OCI-LY1 (cell line): Measurements from ENCODE around the gene WDR75.

Source experiments
- H2AFZ ChIP-seq: fragments of 200-600 bp; sonication (generic), shearing (Covaris generic); 2 replicates; pipeline ENCODE4 v1.6.0; 2014; ENCODE audit warnings: antibody characterized with exemption, mild to moderate bottlenecking, low read length
- H3F3A ChIP-seq: fragments of 200-600 bp; sonication (generic), shearing (Covaris generic); 2 replicates; pipeline ENCODE4 v1.6.0; 2014; ENCODE audit warnings: mild to moderate bottlenecking, antibody characterized with exemption, low read length, moderate library complexity; ENCODE audit not compliant: insufficient read depth
- H3K27ac ChIP-seq: fragments of 200-600 bp; sonication (generic); 2 replicates; pipeline ENCODE4 v1.5.1; 2014; ENCODE audit warnings: low read length, mixed run types, mild to moderate bottlenecking, low read depth; ENCODE audit not compliant: poor library complexity, severe bottlenecking
- H3K27me3 ChIP-seq: fragments of 200-600 bp; sonication (generic); 2 replicates; pipeline ENCODE4 v1.6.0; 2014; ENCODE audit warnings: antibody characterized with exemption, mild to moderate bottlenecking, low read length, moderate library complexity; ENCODE audit not compliant: insufficient read depth
- H3K36me3 ChIP-seq: fragments of 200-600 bp; sonication (generic); 2 replicates; pipeline ENCODE4 v1.6.1; 2014; ENCODE audit warnings: mild to moderate bottlenecking, antibody characterized with exemption, low read length, moderate library complexity, mixed read lengths; ENCODE audit not compliant: insufficient read depth
- H3K4me1 ChIP-seq: fragments of 200-600 bp; sonication (generic); 2 replicates; pipeline ENCODE4 v1.5.1; 2014; ENCODE audit warnings: mild to moderate bottlenecking, low read length, moderate library complexity; ENCODE audit not compliant: insufficient read depth, severe bottlenecking
- H3K4me2 ChIP-seq: fragments of 200-600 bp; sonication (generic), shearing (Covaris generic); 2 replicates; pipeline ENCODE4 v1.6.1; 2014; ENCODE audit warnings: low read length
- H3K4me3 ChIP-seq: fragments of 200-600 bp; sonication (generic); 2 replicates; pipeline ENCODE4 v1.5.1; 2014; ENCODE audit warnings: low read length, low read depth, mild to moderate bottlenecking, mixed read lengths; ENCODE audit not compliant: poor library complexity, severe bottlenecking
- H3K79me2 ChIP-seq: fragments of 200-600 bp; shearing (Covaris generic); 2 replicates; pipeline ENCODE4 v1.6.1; 2016; ENCODE audit warnings: mixed run types, low read length, mixed read lengths; ENCODE audit not compliant: insufficient read depth
- H3K9ac ChIP-seq: fragments of 200-600 bp; sonication (generic), shearing (Covaris generic); 2 replicates; pipeline ENCODE4 v1.6.1; 2014; ENCODE audit warnings: mild to moderate bottlenecking, low read length, mixed read lengths
- H3K9me2 ChIP-seq: fragments of 200-600 bp; sonication (generic), shearing (Covaris generic); 2 replicates; pipeline ENCODE4 v1.6.1; 2014; ENCODE audit warnings: low read depth, mild to moderate bottlenecking, low read length, mixed read lengths
- H3K9me3 ChIP-seq: fragments of 200-600 bp; shearing (Covaris generic); 2 replicates; pipeline ENCODE4 v1.6.1; 2014; ENCODE audit warnings: low read length, mixed read lengths
- H4K20me1 ChIP-seq: fragments of 200-600 bp; sonication (generic), shearing (Covaris generic); 2 replicates; pipeline ENCODE4 v1.6.0; 2016; ENCODE audit warnings: mild to moderate bottlenecking, low read length; ENCODE audit not compliant: insufficient read depth
- EZH2 ChIP-seq: fragments of 200-600 bp; sonication (generic), shearing (Covaris generic); IDR thresholded peaks from 2 replicates; pipeline ENCODE4 v1.8.0; 2017; ENCODE audit warnings: borderline replicate concordance, mixed run types, mild to moderate bottlenecking, antibody characterized with exemption, low read length, moderate library complexity, mixed read lengths
- TF ChIP-seq, protein P1 (sequence below): fragments of 200-600 bp; sonication (generic), shearing (Covaris generic); IDR thresholded peaks from 2 replicates; pipeline ENCODE4 v1.5.1; 2017; ENCODE audit warnings: mild to moderate bottlenecking, antibody characterized with exemption, low read length, moderate library complexity, mixed read lengths

The WDR75 gene

DNA sequence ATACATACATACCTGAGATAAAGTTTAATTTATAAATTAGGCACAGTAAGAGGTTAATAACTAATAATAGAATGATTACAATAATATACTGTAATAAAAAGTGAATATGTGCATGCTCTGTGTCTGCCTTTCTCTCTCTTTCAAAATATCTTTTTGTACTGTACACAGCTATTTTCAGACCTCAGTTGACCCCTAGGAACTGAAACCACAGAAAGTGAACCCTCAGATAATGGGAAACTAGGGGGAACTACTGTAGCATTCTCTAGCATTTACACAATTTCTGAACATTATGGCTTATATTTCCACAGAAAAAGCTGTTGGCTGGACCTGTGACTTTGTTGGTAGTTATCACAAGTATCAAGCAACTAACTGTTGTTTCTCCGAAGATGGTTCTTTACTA is 25.9 kb downstream of the WDR75 start:
- H4K20me1 ChIP-seq, result no peaks in the 10 kb centered on the region
- no peaks in the 10 kb centered on the region for H3K79me2 ChIP-seq
- no peak overlapping the region for H3K9ac ChIP-seq
- no peak overlapping the region for H3K27ac ChIP-seq
- no peak overlapping the region for H3K4me2 ChIP-seq
- H3K9me2 ChIP-seq, result no peaks in the 10 kb centered on the region
- no peaks in the 10 kb centered on the region for H3K9me3 ChIP-seq
- H3K4me3 ChIP-seq, result no peak overlapping the region
- TF ChIP-seq, protein P1, sequence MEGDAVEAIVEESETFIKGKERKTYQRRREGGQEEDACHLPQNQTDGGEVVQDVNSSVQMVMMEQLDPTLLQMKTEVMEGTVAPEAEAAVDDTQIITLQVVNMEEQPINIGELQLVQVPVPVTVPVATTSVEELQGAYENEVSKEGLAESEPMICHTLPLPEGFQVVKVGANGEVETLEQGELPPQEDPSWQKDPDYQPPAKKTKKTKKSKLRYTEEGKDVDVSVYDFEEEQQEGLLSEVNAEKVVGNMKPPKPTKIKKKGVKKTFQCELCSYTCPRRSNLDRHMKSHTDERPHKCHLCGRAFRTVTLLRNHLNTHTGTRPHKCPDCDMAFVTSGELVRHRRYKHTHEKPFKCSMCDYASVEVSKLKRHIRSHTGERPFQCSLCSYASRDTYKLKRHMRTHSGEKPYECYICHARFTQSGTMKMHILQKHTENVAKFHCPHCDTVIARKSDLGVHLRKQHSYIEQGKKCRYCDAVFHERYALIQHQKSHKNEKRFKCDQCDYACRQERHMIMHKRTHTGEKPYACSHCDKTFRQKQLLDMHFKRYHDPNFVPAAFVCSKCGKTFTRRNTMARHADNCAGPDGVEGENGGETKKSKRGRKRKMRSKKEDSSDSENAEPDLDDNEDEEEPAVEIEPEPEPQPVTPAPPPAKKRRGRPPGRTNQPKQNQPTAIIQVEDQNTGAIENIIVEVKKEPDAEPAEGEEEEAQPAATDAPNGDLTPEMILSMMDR, result no peak
- no peak for TF ChIP-seq EZH2
- H3K4me1 ChIP-seq, result no peaks in the 10 kb centered on the region
- H3F3A ChIP-seq, result no peaks in the 10 kb centered on the region
- H3K27me3 ChIP-seq, result no peaks in the 10 kb centered on the region
- H2AFZ ChIP-seq, result no peak overlapping the region
- peaks cover 98% of the 10 kb centered on the region for H3K36me3 ChIP-seq

DNA sequence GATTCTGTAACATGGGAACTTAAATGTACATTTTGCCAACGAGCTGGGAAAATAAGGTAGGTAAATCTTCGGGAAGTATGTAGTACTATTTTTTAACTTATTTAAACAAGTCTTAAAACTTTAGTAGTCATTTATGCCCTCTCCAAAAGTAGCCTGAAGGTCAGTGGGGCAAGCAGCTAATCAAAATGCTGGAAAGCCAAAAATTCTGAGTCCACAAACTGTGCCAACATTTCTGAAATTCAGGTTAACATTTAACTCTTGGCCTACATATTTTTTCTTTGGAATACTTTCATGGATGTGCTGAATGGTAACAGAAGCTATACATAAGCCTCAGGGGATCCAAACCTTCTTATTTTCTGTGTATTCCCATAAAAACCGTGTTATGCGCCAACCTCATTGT is 26.3 kb downstream of the WDR75 start:
- no peak overlapping the region for H2AFZ ChIP-seq
- H3K9me3 ChIP-seq, result no peaks in the 10 kb centered on the region
- no peaks in the 10 kb centered on the region for H3K27me3 ChIP-seq
- peaks cover 98% of the 10 kb centered on the region for H3K36me3 ChIP-seq
- no peak overlapping the region for H3K27ac ChIP-seq
- H3K4me3 ChIP-seq, result no peak overlapping the region
- H3F3A ChIP-seq, result no peaks in the 10 kb centered on the region
- H3K4me1 ChIP-seq, result no peaks in the 10 kb centered on the region
- no peak overlapping the region for H3K4me2 ChIP-seq
- no peaks in the 10 kb centered on the region for H3K79me2 ChIP-seq
- H3K9me2 ChIP-seq, result no peaks in the 10 kb centered on the region
- no peak overlapping the region for H3K9ac ChIP-seq
- no peak for TF ChIP-seq EZH2
- TF ChIP-seq, protein P1, result no peak
- no peaks in the 10 kb centered on the region for H4K20me1 ChIP-seq

DNA sequence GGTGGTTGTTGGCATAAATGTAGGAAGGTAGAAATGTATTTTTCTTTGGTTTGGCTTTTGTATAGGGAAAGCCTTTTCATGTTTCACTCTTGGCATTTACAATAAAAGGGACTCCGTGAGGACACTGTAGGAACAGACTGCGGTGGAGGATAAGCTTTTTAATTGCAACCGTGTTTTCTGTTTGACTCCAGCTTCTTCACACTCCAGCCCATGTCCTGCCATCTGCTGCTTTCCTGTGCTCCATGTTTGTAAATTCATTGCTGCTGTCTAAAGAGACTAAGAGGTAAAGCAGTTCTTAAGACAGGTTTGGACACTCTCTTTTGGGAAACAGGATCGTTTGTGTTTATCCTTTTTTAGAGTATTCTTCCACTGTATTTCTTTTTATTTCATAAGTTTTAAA is 33.3 kb downstream of the WDR75 start:
- Histone ChIP-seq H4K20me1 (no peaks in the 10 kb centered on the region), H3K9me2 (no peaks in the 10 kb centered on the region), H3K4me3 (no peak overlapping the region), H3K36me3 (peaks cover 73% of the 10 kb centered on the region), H3K4me2 (no peak overlapping the region), H3F3A (no peaks in the 10 kb centered on the region), H3K27ac (no peak overlapping the region), H3K4me1 (no peaks in the 10 kb centered on the region), H2AFZ (no peak overlapping the region), H3K79me2 (no peaks in the 10 kb centered on the region), H3K9ac (no peak overlapping the region), H3K27me3 (no peaks in the 10 kb centered on the region), H3K9me3 (no peaks in the 10 kb centered on the region)
- no peak for TF ChIP-seq EZH2
- TF ChIP-seq, protein P1, result no peak
